ENCODE data around the gene TEN1. TPM values are rescaled to one million over a fixed set of nuclear protein-coding genes. Genes with fewer than 3 reads are reported as not detected.

The TEN1 gene
- total and polyA plus RNA-seq, 10 donors: 6.0 to 38.7 (median 17.0) TPM

DNA sequence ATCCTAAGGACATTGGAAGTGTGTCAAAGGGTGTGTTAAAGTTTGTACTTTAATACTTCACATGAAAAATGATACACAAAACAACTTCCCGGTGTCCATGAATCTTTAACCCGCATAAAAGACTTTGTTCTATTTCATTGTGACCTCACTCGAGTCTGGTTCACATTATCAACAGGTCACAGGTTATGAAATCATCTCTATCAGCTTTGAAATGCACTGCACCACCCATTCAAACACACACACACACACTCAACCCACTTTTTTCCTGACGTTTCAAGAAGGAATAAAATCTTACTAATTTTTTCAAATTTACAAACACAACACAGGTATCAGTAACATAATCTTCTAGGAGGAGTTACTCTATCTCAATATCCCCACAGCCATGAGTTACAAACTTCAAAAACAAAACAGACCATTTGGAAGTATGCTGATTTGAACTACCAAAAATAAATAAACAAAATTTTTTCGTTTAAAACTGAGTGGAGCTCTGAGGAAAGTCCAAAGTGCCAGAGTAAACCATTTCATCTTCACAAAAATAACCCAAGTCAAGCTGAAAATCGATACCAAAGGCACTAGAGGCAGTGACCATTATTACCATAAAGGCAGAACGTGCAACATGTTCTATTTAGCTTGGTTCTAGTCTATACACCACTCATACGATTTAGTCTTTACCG lies 2.7 kb upstream of the TEN1 start:
- H3K9me3 ChIP-seq: no peaks in the 10 kb centered on the region
- no peak for DNase-seq
- intact Hi-C loops (cut with DNase I; ENCODE audit: low total_unique reads): no loop called here
- peak overlapping the region in 5 of 8 donors; percentile 4 to 36 (median 23) for H3K27ac ChIP-seq
- peaks cover 20 to 87% (median 48%) of the 10 kb centered on the region in 6 donors for H3K4me1 ChIP-seq
- 70 to 84% (median 76%) methylated on average over 9 of the region's 9 CpGs for WGBS, 5 donors
- TF ChIP-seq CTCF (IDR thresholded peaks at IDR 0.05 in 8 of 11, conservative IDR thresholded peaks at IDR 0.05 in 3 of 11): no peak
- TF ChIP-seq POLR2A (IDR thresholded peaks at IDR 0.05): no peak
- no peak for TF ChIP-seq POLR2AphosphoS5 (IDR thresholded peaks at IDR 0.05)
- H3K27me3 ChIP-seq (replicated peaks in 1 of 7): no peaks in the 10 kb centered on the region
- H3K4me3 ChIP-seq: peak overlapping the region in 2 of 8 donors; percentile 4 to 7
- H3K36me3 ChIP-seq: peaks cover 0 to 48% (median 0%) of the 10 kb centered on the region in 6 donors

- Histone ChIP-seq H3K27me3 (replicated peaks in 1 of 7) (no peaks in the 10 kb centered on the region), H3K36me3 (peaks cover 0 to 20% (median 0%) of the 10 kb centered on the region in 6 donors), H3K27ac (peak overlapping the region; percentile 92 to 99 (median 98)), H3K4me3 (peak overlapping the region; percentile 67 to 92 (median 76)), H3K9me3 (no peaks in the 10 kb centered on the region), H3K4me1 (peaks cover 24 to 87% (median 50%) of the 10 kb centered on the region in 6 donors)
- intact Hi-C loops (cut with DNase I; ENCODE audit: low total_unique reads): no loop called here
- TF ChIP-seq CTCF (IDR thresholded peaks at IDR 0.05 in 8 of 11, conservative IDR thresholded peaks at IDR 0.05 in 3 of 11) (no peak), POLR2AphosphoS5 (IDR thresholded peaks at IDR 0.05) (no peak), POLR2A (IDR thresholded peaks at IDR 0.05) (no peak)
- no peak for DNase-seq
- 2 to 6% (median 5%) methylated on average over 13 to 19 of the region's 19 CpGs for whole genome bisulfite sequencing, 5 donors
Observed at GRCh38 chr17:75979705-75980187, 706 bp downstream of the TEN1 start.

- intact Hi-C loops (cut with DNase I; ENCODE audit: low total_unique reads): no loop called here
- Histone ChIP-seq H3K27me3 (replicated peaks in 1 of 7) (no peaks in the 10 kb centered on the region), H3K4me1 (peaks cover 24 to 86% (median 48%) of the 10 kb centered on the region in 6 donors), H3K27ac (peak overlapping the region; percentile 92 to 99 (median 98)), H3K9me3 (no peaks in the 10 kb centered on the region), H3K36me3 (peaks cover 0 to 21% (median 0%) of the 10 kb centered on the region in 6 donors), H3K4me3 (peak overlapping the region; percentile 67 to 92 (median 76))
- no peak for TF ChIP-seq CTCF (IDR thresholded peaks at IDR 0.05 in 8 of 11, conservative IDR thresholded peaks at IDR 0.05 in 3 of 11)
- TF ChIP-seq POLR2AphosphoS5 (IDR thresholded peaks at IDR 0.05): no peak
- TF ChIP-seq POLR2A (IDR thresholded peaks at IDR 0.05): no peak
- 78 to 88% (median 83%) methylated on average over 18 of the region's 18 CpGs for WGBS, 5 donors
- DNase-seq: no peak
Observed at GRCh38 chr17:75980188-75981018, 1.4 kb downstream of the TEN1 start.
